BJ (cell line): ENCODE measurements around the gene PLPP7. TPM values are rescaled to one million over a fixed set of nuclear protein-coding genes. Genes with fewer than 3 reads are reported as not detected.

Source experiments
- CTCF ChIA-PET: fragments of 350-600 bp; formaldehyde crosslinking; extraction: SDS; loops from one replicate; lab custom pipeline; 2021; ENCODE audit warnings: antibody characterized with exemption, inconsistent platforms; lab: Yijun Ruan, JAX
- POLR2A ChIA-PET: fragments of 300-600 bp; sonication (Branson Sonifier 250); formaldehyde crosslinking; extraction: SDS; loops from one replicate; lab custom pipeline; 2021; ENCODE audit warnings: antibody characterized with exemption; lab: Charles Lee
- DNase-seq: peaks from one replicate; pipeline ENCODE4 v3.0.0-alpha.2; 2011; ENCODE audit warnings: low read depth
- H3K27me3 ChIP-seq: 2 replicates; pipeline ENCODE4 v1.6.0; 2011; ENCODE audit warnings: low read length; ENCODE audit not compliant: control insufficient read depth, insufficient read depth
- H3K36me3 ChIP-seq: 2 replicates; pipeline ENCODE4 v1.5.1; 2011; ENCODE audit warnings: low read length; ENCODE audit not compliant: control insufficient read depth, insufficient read depth
- H3K4me3 ChIP-seq: 2 replicates; pipeline ENCODE4 v1.5.1; 2011; ENCODE audit warnings: low read depth, mild to moderate bottlenecking, control low read depth, low read length
- CTCF ChIP-seq: IDR thresholded peaks from 2 replicates; pipeline ENCODE4 v1.5.1; 2011; ENCODE audit warnings: low read depth, mild to moderate bottlenecking, control low read depth, inconsistent platforms, low read length, moderate library complexity; ENCODE audit not compliant: insufficient read depth
- polyA plus RNA-seq: library from polyadenylated mRNA; depleted of rRNA; stranded (reverse); fragments of >200 nt; gene quantifications from 2 replicates; pipeline ENCODE4 v1.2.3, GENCODE V29; 2011

PLPP7 gene
- polyA plus RNA-seq, 1 experiment, result 3.9 TPM

DNA sequence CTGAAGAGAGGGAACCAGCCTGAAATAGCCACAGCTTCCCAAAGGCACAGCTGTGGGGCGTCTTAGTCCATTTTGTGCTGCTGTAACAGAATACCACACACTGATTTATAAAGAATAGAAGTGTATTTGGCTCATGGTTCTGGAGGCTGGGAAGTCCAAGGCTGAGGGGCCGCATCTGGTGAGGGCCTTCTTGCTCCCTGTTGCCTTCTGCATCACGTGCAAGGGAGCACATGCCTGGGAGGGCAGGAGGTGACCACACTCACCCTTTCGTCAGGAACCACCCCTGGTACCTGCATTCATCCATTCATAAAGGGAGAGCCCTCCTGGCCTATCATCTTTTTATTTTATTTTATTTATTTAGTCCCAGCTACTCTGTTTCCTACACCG, 10.4 kb downstream of the PLPP7 start:
- CTCF ChIA-PET, result no interaction called here
- Histone ChIP-seq H3K4me3 (no peak overlapping the region), H3K36me3 (no peaks in the 10 kb centered on the region), H3K27me3 (0 out of 2 replicates have a peak, but pooled peaks cover 2% of the 10 kb centered on the region)
- no peak for TF ChIP-seq CTCF
- POLR2A ChIA-PET, result interaction anchor here (0.6 kb wide), 1 partner anchor 36 kb away, joined by 5 read pairs; no protein-coding TSS in a partner anchor
- DNase-seq, result no peak

- H3K36me3 ChIP-seq, result no peaks in the 10 kb centered on the region
- CTCF ChIA-PET, result no interaction called here
- no peak overlapping the region for H3K4me3 ChIP-seq
- no peak for DNase-seq
- 0 out of 2 replicates have a peak, but pooled peaks cover 2% of the 10 kb centered on the region for H3K27me3 ChIP-seq
- POLR2A ChIA-PET, result interaction anchor here (0.6 kb wide), 2 partner anchors 10 to 37 kb away, joined by 5 to 9 read pairs; no protein-coding TSS in a partner anchor
- TF ChIP-seq CTCF, result no peak
Measured at GRCh38 chr9:131300444-131300843, 10.9 kb downstream of the PLPP7 start.

DNA sequence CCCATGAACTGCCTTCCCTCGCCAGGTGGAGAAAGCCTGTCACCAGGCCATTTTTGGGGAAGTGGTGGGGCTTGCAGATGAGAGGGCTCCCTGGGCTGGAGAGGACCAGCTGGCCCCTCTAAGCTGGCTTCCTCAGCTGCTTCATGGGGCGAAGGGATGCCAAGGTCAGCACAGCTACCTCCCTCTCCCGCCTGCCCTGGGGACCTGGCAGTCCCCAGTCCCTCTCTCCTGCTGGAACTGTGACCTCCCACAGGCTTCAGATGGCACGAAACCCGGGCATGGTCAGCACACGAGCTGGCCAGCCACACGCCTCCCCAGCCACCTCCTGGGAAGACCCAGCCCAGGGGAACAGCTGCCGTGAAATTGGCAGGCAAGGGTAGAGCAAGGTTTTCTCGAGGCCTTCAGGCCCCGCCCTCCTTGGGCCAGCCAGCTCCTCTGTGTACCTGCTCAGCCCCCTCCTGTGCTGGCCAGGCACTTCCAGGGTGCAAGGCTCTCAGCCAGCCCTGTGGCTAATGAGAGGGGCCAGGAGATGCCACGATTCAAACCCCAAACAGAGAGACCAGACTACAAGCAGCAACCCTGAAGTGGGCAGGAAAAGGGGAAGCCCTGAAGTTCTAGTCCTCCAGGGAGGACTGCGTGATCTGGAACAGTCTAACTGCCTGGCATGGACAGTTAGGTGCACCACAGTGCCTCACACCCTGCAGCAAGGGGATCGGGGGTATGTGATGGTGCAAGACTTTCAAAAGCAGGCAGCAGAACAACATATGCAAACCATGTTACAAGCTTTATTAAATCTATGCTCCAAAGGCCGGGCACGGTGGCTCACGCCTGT, 12.9 kb downstream of the PLPP7 start:
- no peak overlapping the region for H3K4me3 ChIP-seq
- POLR2A ChIA-PET, result interaction anchor here (0.7 kb wide), 1 partner anchor 24 kb away, joined by 6 read pairs; no protein-coding TSS in a partner anchor
- no peaks in the 10 kb centered on the region for H3K36me3 ChIP-seq
- no peak for DNase-seq
- 0 out of 2 replicates have a peak, but pooled peaks cover 2% of the 10 kb centered on the region for H3K27me3 ChIP-seq
- TF ChIP-seq CTCF, result no peak
- CTCF ChIA-PET, result no interaction called here

GRCh38 chr9:131303381-131304321, 14.1 kb downstream of the PLPP7 start:
- Histone ChIP-seq H3K4me3 (no peak overlapping the region), H3K27me3 (0 out of 2 replicates have a peak, but pooled peaks cover 2% of the 10 kb centered on the region), H3K36me3 (no peaks in the 10 kb centered on the region)
- no peak for DNase-seq
- ChIA-PET POLR2A (interaction anchor here (0.6 kb wide), 2 partner anchors 129 to 1000 kb away, joined by 3 to 5 read pairs; no protein-coding TSS in a partner anchor), CTCF (no interaction called here)
- TF ChIP-seq CTCF, result no peak
